CD4-positive, CD25-positive, alpha-beta regulatory T cell (primary cell): ENCODE measurements around the gene OLFM2. TPM values are rescaled to one million over a fixed set of nuclear protein-coding genes. Genes with fewer than 3 reads are reported as not detected.
A peak's percentile ranks its signal among the peaks of the same experiment; 100 is the strongest.

ENCODE experiments used
- ATAC-seq, 2 donors: fragments of 150-1000 bp; cut with Tn5 transposase; one replicate each; pipeline ENCODE4 v1.10.0; 2021; ENCODE audit warnings: low read depth in 2 of 2, moderate number of reproducible peaks in 2 of 2, moderate library complexity in 1 of 2
- DNase-seq, 3 donors: peaks; one replicate each; pipeline versions ENCODE4 v3.0.0 to v3.0.0-alpha.2; 2012 to 2022; ENCODE audit warnings: mixed read lengths in 1 of 3
- H3K27ac ChIP-seq: one replicate; pipeline ENCODE4 v1.7.0; 2013; ENCODE audit warnings: mild to moderate bottlenecking, low read length; ENCODE audit not compliant: insufficient read depth, poor library complexity, severe bottlenecking
- H3K27me3 ChIP-seq: one replicate; pipeline ENCODE4 v1.7.0; 2013; ENCODE audit warnings: low read length; ENCODE audit not compliant: control insufficient read depth, insufficient read depth
- H3K36me3 ChIP-seq: one replicate; pipeline ENCODE4 v1.7.0; 2013; ENCODE audit warnings: mild to moderate bottlenecking, low read length, moderate library complexity; ENCODE audit not compliant: control insufficient read depth, insufficient read depth
- H3K4me1 ChIP-seq: 2 replicates; pipeline ENCODE4 v1.7.0; 2013; ENCODE audit warnings: mild to moderate bottlenecking, low read length; ENCODE audit not compliant: insufficient read depth, control insufficient read depth, poor library complexity, severe bottlenecking
- H3K4me3 ChIP-seq: one replicate; pipeline ENCODE4 v1.7.0; 2013; ENCODE audit warnings: low read depth, mild to moderate bottlenecking, low read length, moderate library complexity
- H3K9me3 ChIP-seq, 2 experiments: 1 replicate in 1 of 2; 2 replicates in 1 of 2; pipeline ENCODE4 v1.7.0; 2013; ENCODE audit warnings: low read length in 2 of 2, mild to moderate bottlenecking in 1 of 2, moderate library complexity in 1 of 2; ENCODE audit not compliant: control insufficient read depth in 2 of 2
- H3K27ac Mint-ChIP-seq, 3 donors: one replicate each; pipeline ENCODE4 v1.8.0; 2020 to 2022; ENCODE audit warnings: mild to moderate bottlenecking in 3 of 3, mixed read lengths in 3 of 3, moderate library complexity in 2 of 3
- H3K27me3 Mint-ChIP-seq: one replicate; pipeline ENCODE4 v1.8.0; 2022; ENCODE audit warnings: mild to moderate bottlenecking, mixed read lengths
- H3K36me3 Mint-ChIP-seq: one replicate; pipeline ENCODE4 v1.8.0; 2020; ENCODE audit warnings: mixed read lengths
- H3K4me1 Mint-ChIP-seq, 4 donors: one replicate each; pipeline ENCODE4 v1.8.0; 2020 to 2022; ENCODE audit warnings: mixed read lengths in 4 of 4, mild to moderate bottlenecking in 1 of 4
- H3K4me3 Mint-ChIP-seq, 4 donors: one replicate each; pipeline ENCODE4 v1.8.0; 2020 to 2022; ENCODE audit warnings: mild to moderate bottlenecking in 4 of 4, mixed read lengths in 4 of 4, moderate library complexity in 3 of 4
- H3K9me3 Mint-ChIP-seq, 7 donors: one replicate each; pipeline ENCODE4 v1.8.0; 2020 to 2022; ENCODE audit warnings: mixed read lengths in 7 of 7, mild to moderate bottlenecking in 3 of 7, moderate library complexity in 2 of 7
- polyA plus RNA-seq, 4 donors: library from polyadenylated mRNA; unstranded; fragments of 300-500 nt; fragmentation: Illumina TruSeq; gene quantifications; one replicate each; pipeline ENCODE4 v1.2.3, GENCODE V29; 2021
- total RNA-seq: library from RNA; stranded (reverse); gene quantifications from one replicate; pipeline ENCODE4 v1.2.3, GENCODE V29; 2022

OLFM2 gene
- total and polyA plus RNA-seq, 5 donors from 2014 or later: 7.7 to 22.4 (median 14.4) TPM

DNA sequence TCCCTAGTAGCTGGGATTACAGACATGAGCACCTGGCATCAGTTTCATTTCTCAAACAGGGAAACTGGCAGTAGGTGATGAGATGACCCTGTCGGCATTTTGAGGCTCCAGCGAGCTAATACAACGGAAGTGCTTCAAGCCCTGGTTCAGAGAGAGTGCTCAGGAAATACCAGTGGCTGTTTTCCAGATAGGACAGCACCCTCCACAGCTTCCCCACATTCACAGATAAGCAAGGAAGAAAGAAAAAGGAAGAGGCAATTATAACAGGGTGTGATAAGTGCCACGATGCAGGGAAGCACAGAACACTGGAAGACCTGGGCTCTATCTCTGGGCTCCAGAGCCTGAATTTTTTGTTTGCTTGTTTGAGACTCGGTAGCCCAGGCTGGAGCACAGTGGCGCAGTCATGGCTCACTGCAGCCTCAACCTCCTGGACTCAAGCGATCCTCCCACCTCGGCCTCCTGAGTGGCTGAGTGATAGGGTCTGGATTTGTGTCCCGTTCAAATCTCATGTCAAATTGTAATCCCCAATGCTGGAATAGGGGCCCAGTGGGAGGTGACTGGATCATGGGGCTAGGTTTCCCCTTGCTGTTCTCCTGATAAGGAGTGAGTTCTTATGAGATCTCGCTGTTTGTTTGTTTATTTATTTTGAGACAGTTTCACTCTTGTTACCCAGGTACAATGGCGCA lies 57.7 kb downstream of the OLFM2 start:
- H3K27me3 ChIP-seq: no peaks in the 10 kb centered on the region
- no peaks in the 10 kb centered on the region for H3K9me3 ChIP-seq
- Mint-ChIP-seq H3K4me3 (no peak overlapping the region), H3K4me1 (peaks cover 0 to 2% (median 0%) of the 10 kb centered on the region in 4 donors), H3K9me3 (no peaks in the 10 kb centered on the region), H3K36me3 (no peaks in the 10 kb centered on the region), H3K27me3 (peaks cover 5% of the 10 kb centered on the region), H3K27ac (no peak overlapping the region)
- H3K36me3 ChIP-seq: no peaks in the 10 kb centered on the region
- DNase-seq (no peak), ATAC-seq (no peak)
- no peaks in the 10 kb centered on the region for H3K4me1 ChIP-seq
- H3K4me3 ChIP-seq: no peak overlapping the region
- H3K27ac ChIP-seq: no peak overlapping the region

DNA sequence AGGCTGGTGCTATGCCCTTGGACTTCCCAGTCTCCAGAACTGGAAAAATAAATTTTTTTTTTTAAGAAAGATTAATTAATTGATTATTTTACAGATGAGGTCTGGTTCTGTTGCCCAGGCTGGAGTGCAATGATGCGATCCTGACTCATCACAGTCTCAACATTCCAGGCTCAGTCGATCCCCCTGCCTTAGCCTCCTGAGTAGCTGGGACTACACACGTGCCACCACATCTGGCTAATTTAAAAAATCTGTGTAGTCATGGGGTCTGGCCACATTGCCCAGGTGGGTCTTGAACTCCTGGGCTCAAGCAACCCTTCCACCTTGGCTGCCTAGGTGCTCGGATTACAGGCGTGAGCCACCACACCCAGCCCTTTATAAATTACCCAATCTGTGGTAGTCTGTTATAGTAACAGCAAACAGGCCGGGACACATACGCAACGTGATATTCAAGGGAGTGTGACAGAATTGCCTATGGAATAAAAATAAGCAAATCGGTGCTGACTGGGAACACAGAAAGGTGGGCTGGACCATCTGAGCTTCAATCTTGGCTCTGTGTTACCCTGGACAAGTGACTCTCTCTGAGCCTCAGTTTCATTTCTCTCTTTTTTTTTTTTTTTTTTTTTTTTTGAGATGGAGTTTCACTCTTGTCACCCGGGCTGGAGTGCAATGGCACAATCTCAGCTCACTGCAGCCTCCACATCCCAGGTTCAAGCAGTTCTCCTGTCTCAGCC lies 58.4 kb downstream of the OLFM2 start:
- no peaks in the 10 kb centered on the region for H3K9me3 ChIP-seq
- Mint-ChIP-seq H3K27me3 (peaks cover 5% of the 10 kb centered on the region), H3K4me1 (peaks cover 0 to 2% (median 0%) of the 10 kb centered on the region in 4 donors), H3K4me3 (no peak overlapping the region), H3K36me3 (no peaks in the 10 kb centered on the region), H3K9me3 (no peaks in the 10 kb centered on the region), H3K27ac (no peak overlapping the region)
- DNase-seq (no peak), ATAC-seq (no peak)
- no peak overlapping the region for H3K27ac ChIP-seq
- H3K4me3 ChIP-seq: no peak overlapping the region
- H3K36me3 ChIP-seq: no peaks in the 10 kb centered on the region
- no peaks in the 10 kb centered on the region for H3K4me1 ChIP-seq
- H3K27me3 ChIP-seq: no peaks in the 10 kb centered on the region

DNA sequence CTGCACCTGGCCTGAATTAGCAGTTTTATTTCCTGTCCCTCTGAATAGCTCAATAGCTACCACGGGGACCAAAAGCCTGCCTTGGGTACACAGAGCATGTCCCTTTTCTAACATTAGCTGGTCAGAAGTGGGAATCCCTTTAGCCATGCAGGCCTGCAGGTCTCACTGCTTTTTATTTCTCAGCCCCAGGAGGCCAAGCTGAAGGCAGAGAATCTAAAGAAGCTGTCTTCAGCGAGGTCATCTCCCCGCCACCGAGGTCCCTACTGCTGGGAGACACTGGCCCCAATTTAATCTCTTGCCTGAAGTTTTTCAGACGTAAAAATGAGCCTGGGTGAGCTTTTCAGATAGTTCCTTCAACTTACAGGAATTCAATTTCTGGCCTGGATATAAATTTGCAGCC lies 60.5 kb downstream of the OLFM2 start:
- Mint-ChIP-seq H3K4me3 (no peak overlapping the region), H3K27me3 (peaks cover 5% of the 10 kb centered on the region), H3K4me1 (peaks cover 0 to 4% (median 2%) of the 10 kb centered on the region in 4 donors), H3K9me3 (no peaks in the 10 kb centered on the region), H3K36me3 (peaks cover 3% of the 10 kb centered on the region), H3K27ac (peak overlapping the region in 1 of 3 donors; percentile 29)
- Histone ChIP-seq H3K9me3 (no peaks in the 10 kb centered on the region), H3K27me3 (no peaks in the 10 kb centered on the region), H3K27ac (no peak overlapping the region), H3K4me1 (no peaks in the 10 kb centered on the region), H3K36me3 (no peaks in the 10 kb centered on the region), H3K4me3 (no peak overlapping the region)
- ATAC-seq (no peak), DNase-seq (no peak)

DNA sequence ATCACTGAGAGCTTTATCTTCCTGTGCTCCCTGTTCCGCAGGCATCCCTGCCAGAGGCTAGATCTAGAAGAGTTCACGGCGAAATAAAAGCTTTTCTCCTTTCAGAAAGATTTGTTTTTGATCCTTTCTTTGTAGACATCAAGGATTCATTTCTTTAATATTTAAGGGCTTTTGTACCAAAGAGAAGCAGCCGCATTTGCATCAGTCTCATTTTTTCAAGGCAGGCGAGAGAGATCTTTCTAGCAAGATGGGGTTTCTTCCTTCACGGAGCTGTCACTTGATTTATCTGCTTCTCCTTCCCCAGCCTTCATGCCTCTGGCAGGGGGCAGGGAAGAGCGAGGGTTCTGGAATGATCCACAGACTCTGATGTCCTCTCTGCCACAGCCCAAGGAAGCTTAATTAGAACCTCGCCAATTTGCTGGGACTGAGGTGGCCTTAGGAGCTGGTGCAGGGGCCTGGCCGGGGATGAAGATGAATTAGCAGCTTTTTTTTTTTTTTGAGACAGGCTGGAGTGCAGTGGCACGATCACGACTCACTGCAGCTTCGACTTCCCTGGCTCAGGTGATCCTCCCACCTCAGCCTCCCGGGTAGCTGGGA lies 61.2 kb downstream of the OLFM2 start:
- no peaks in the 10 kb centered on the region for H3K27me3 ChIP-seq
- no peaks in the 10 kb centered on the region for H3K36me3 ChIP-seq
- peak overlapping the region in 2 of 3 donors; percentile 29 to 32 for H3K27ac Mint-ChIP-seq
- H3K27ac ChIP-seq: no peak overlapping the region
- peaks cover 3% of the 10 kb centered on the region for H3K36me3 Mint-ChIP-seq
- ATAC-seq: no peak
- no peak overlapping the region for H3K4me3 ChIP-seq
- H3K9me3 ChIP-seq: no peaks in the 10 kb centered on the region
- peaks cover 0 to 4% (median 2%) of the 10 kb centered on the region in 4 donors for H3K4me1 Mint-ChIP-seq
- no peak overlapping the region for H3K4me3 Mint-ChIP-seq
- no peaks in the 10 kb centered on the region for H3K9me3 Mint-ChIP-seq
- peaks cover 5% of the 10 kb centered on the region for H3K27me3 Mint-ChIP-seq
- H3K4me1 ChIP-seq: no peaks in the 10 kb centered on the region
- no peak for DNase-seq

DNA sequence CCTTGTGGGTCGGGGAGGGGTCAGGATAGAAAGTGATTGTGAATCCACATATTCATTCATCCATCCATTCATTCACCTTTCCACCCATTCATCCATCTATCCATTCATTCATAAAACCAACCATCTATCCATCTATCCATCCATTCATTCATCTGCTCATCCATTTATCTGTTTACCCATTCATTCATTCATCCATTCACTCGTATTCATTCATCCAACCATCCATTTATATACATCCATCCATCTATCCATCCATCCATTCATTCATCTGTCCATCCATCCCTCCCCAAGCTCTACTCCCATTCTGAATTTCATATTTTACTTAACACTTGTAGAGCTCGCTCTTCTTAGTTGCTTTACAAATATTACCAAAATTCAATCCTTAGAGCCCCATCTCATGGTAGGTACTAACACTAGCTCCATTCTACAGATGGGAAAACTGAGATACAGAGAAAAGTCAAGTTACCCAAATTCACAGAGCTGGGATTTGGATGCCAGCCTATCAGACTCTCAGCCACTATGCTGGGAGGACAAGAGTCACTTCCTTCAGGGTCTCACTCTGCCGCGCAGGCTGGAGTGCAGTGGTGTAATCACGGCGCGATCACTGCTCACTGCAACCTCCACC lies 63.6 kb downstream of the OLFM2 start:
- Histone ChIP-seq H3K27ac (no peak overlapping the region), H3K27me3 (no peaks in the 10 kb centered on the region), H3K36me3 (no peaks in the 10 kb centered on the region), H3K9me3 (no peaks in the 10 kb centered on the region), H3K4me3 (no peak overlapping the region), H3K4me1 (no peaks in the 10 kb centered on the region)
- no peaks in the 10 kb centered on the region for H3K9me3 Mint-ChIP-seq
- peaks cover 3% of the 10 kb centered on the region for H3K36me3 Mint-ChIP-seq
- H3K27ac Mint-ChIP-seq: peak overlapping the region in 1 of 3 donors; percentile 32
- peaks cover 0 to 4% (median 1%) of the 10 kb centered on the region in 4 donors for H3K4me1 Mint-ChIP-seq
- ATAC-seq (no peak), DNase-seq (no peak)
- peaks cover 5% of the 10 kb centered on the region for H3K27me3 Mint-ChIP-seq
- no peak overlapping the region for H3K4me3 Mint-ChIP-seq

DNA sequence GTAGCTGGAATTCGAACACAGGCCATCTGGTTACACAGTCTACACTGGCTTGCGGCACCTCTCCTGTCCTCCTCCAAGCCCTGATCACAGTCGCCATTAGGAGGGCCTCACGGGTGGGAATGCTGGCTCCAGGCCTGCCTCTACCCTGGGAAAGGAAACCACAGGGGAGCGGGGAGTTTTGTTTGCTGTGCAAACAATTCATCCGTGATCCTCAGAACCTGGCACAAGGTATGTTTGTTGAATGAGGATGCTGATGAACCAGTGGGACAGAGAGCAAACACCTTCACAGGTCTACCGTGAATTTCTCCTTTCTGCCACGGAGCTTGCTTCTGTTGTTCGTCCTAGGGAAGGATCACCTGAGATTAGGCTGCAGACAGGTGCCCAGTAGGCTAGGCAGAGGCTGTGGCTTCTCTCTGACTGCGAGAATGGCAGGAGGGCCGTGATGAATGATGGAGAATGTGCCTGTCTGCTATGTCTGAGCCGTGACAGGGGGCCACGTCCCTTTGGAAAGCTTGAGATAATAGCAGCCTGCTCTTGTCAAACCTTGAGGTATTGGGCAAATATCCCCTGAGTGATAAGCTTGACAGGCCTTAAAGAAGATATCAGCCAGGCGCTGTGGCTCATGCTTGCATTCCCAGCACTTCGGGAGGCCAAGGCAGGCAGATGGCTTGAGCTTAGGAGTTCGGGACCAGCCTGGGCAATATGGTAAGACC lies 64.5 kb downstream of the OLFM2 start:
- Histone ChIP-seq H3K9me3 (no peaks in the 10 kb centered on the region), H3K27me3 (no peaks in the 10 kb centered on the region), H3K4me3 (no peak overlapping the region), H3K27ac (no peak overlapping the region), H3K36me3 (no peaks in the 10 kb centered on the region), H3K4me1 (peaks cover 2% of the 10 kb centered on the region)
- Mint-ChIP-seq H3K27ac (peak overlapping the region in 1 of 3 donors; percentile 55), H3K27me3 (peaks cover 5% of the 10 kb centered on the region), H3K4me1 (peaks cover 0 to 5% (median 4%) of the 10 kb centered on the region in 4 donors), H3K36me3 (peaks cover 3% of the 10 kb centered on the region), H3K4me3 (no peak overlapping the region), H3K9me3 (no peaks in the 10 kb centered on the region)
- ATAC-seq (no peak), DNase-seq (no peak)

DNA sequence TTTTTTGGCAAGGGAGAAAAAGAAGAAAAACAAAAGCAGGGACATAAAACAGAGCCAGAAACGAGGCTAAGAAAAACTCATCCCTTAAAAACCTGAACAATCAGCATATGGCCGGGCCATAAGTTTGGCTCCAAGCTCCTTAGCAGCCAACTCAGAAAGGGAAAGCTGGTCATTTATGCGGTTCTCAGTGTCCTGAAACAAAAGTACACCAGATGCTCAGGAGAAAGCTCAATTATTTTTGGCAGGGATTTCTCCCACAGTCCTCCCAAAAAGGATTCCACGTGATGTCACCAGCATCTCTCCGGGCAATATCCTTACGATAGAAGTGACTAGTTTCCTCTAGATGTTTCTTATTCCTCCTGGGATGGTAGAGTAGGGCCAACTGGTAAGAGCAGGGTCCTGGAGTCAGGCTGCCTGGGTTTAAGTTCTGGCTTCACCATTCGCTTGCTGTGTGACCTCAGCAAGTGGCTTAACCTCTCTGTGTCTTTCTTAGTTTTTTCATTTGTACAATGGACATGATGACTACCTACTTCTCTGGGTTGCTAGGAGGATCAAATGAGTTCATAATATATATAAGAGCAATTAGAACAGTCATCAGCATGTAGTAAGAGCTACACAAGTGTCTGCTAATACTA lies 67.2 kb downstream of the OLFM2 start:
- H3K4me3 ChIP-seq: no peak overlapping the region
- ATAC-seq: no peak
- Mint-ChIP-seq H3K36me3 (peaks cover 3% of the 10 kb centered on the region), H3K4me3 (no peak overlapping the region), H3K27ac (no peak overlapping the region), H3K9me3 (no peaks in the 10 kb centered on the region), H3K27me3 (no peaks in the 10 kb centered on the region), H3K4me1 (peaks cover 6 to 28% (median 15%) of the 10 kb centered on the region in 4 donors)
- H3K27me3 ChIP-seq: no peaks in the 10 kb centered on the region
- H3K27ac ChIP-seq: no peak overlapping the region
- DNase-seq: no peak
- H3K4me1 ChIP-seq: peaks cover 23% of the 10 kb centered on the region
- no peaks in the 10 kb centered on the region for H3K9me3 ChIP-seq
- H3K36me3 ChIP-seq: no peaks in the 10 kb centered on the region
